Sigmoid colon (tissue), 7 donors: ENCODE measurements around the gene MBP. TPM values are rescaled to one million over a fixed set of nuclear protein-coding genes. Genes with fewer than 3 reads are reported as not detected.
A peak's percentile ranks its signal among the peaks of the same experiment; 100 is the strongest.

Source experiments
- DNase-seq: peaks from one replicate; pipeline ENCODE4 v3.0.0-alpha.2; 2019
- H3K27ac ChIP-seq, 4 donors: fragments of 200-600 bp; sonication (generic); one replicate each; pipeline ENCODE4 v1.5.1; 2016 to 2019; ENCODE audit warnings: mild to moderate bottlenecking in 1 of 4
- H3K27me3 ChIP-seq, 3 donors: fragments of 200-600 bp; sonication (generic); one replicate each; pipeline ENCODE4 v1.5.1; 2019; ENCODE audit warnings: mild to moderate bottlenecking in 1 of 3
- H3K36me3 ChIP-seq, 4 donors: fragments of 200-600 bp; sonication (generic); one replicate each; pipeline ENCODE4 v1.5.1; 2016 to 2019
- H3K4me1 ChIP-seq, 4 donors: fragments of 200-600 bp; sonication (generic); one replicate each; pipeline ENCODE4 v1.5.1; 2017 to 2019
- H3K4me3 ChIP-seq, 4 donors: fragments of 200-600 bp; sonication (generic); one replicate each; pipeline ENCODE4 v1.5.1; 2017 to 2019; ENCODE audit warnings: mild to moderate bottlenecking in 2 of 4, moderate library complexity in 1 of 4
- H3K9me3 ChIP-seq, 4 donors: fragments of 200-600 bp in 3 of 4; sonication (generic) in 3 of 4; one replicate each; pipeline versions ENCODE4 v1.5.1 to v1.6.1; 2013 to 2019
- CTCF ChIP-seq, 4 experiments: fragments of 450-650 bp in 3 of 4; fragments of 200-600 bp in 1 of 4; IDR thresholded peaks; one replicate each; pipeline ENCODE4 v1.5.1; 2016 to 2019; ENCODE audit warnings: antibody characterized with exemption in 4 of 4, mild to moderate bottlenecking in 3 of 4, moderate library complexity in 2 of 4
- EP300 ChIP-seq, 4 donors: sonication (generic); formaldehyde crosslinking; IDR thresholded peaks; one replicate each; pipeline ENCODE4 v1.6.1; 2017; ENCODE audit warnings: antibody characterized with exemption in 4 of 4
- POLR2A ChIP-seq, 2 donors: fragments of 450-650 bp; IDR thresholded peaks; one replicate each; pipeline ENCODE4 v1.6.1; 2016; ENCODE audit warnings: antibody characterized with exemption in 2 of 2, mild to moderate bottlenecking in 2 of 2, moderate library complexity in 2 of 2
- POLR2AphosphoS5 ChIP-seq, 4 donors: sonication (generic); formaldehyde crosslinking; IDR thresholded peaks; one replicate each; pipeline ENCODE4 v1.6.1; 2017; ENCODE audit warnings: antibody characterized with exemption in 4 of 4
- WGBS, 2 donors: extraction: QIAGEN DNeasy Blood & Tissue Kit; methylation state at CpG; one replicate each; pipeline ENCODE4 v1.1.7; 2013; 5-methylcytosine and 5-hydroxymethylcytosine counted together
- intact Hi-C: fragments of 100-400 bp; cut with DNase I; formaldehyde crosslinking; loops from one replicate; pipeline ENCODE4 v1.15.1; 2023
- polyA plus RNA-seq, 3 donors: library from polyadenylated mRNA; stranded (reverse); fragments of 200-250 nt; gene quantifications; one replicate each; pipeline ENCODE4 v1.2.3, GENCODE V29; 2013
- total RNA-seq, 4 donors: library from RNA; depleted of rRNA; stranded (reverse); fragments of >200 nt; gene quantifications; one replicate each; pipeline ENCODE4 v1.1.0, GENCODE V29; 2016
- donor health status: healthy with polysubstance abuse.
- donor health status: Bipolar disorder and iron deficiency.
- donor health status: healthy.

The MBP gene
- total and polyA plus RNA-seq, 7 donors: 18.3 to 30.7 (median 24.0) TPM

- intact Hi-C loops: no loop called here
- no peaks in the 10 kb centered on the region for H3K27me3 ChIP-seq
- H3K27ac ChIP-seq: peak overlapping the region in 3 of 4 donors; percentile 39 to 75 (median 52)
- H3K9me3 ChIP-seq: no peaks in the 10 kb centered on the region
- peaks cover 0 to 19% (median 8%) of the 10 kb centered on the region in 4 donors for H3K4me1 ChIP-seq
- no peaks in the 10 kb centered on the region for H3K36me3 ChIP-seq
- no peak for DNase-seq
- WGBS, 2 donors: 69 to 77% methylated on average over 15 of the region's 15 CpGs
- H3K4me3 ChIP-seq: no peak overlapping the region
- TF ChIP-seq POLR2A (IDR thresholded peaks at IDR 0.05): no peak
- no peak for TF ChIP-seq POLR2AphosphoS5 (IDR thresholded peaks at IDR 0.05)
- TF ChIP-seq CTCF (IDR thresholded peaks at IDR 0.05): no peak
- no peak for TF ChIP-seq EP300 (IDR thresholded peaks at IDR 0.05)
These were observed 70.6 kb downstream of the MBP start for GRCh38 chr18:77061946-77062517.

DNA sequence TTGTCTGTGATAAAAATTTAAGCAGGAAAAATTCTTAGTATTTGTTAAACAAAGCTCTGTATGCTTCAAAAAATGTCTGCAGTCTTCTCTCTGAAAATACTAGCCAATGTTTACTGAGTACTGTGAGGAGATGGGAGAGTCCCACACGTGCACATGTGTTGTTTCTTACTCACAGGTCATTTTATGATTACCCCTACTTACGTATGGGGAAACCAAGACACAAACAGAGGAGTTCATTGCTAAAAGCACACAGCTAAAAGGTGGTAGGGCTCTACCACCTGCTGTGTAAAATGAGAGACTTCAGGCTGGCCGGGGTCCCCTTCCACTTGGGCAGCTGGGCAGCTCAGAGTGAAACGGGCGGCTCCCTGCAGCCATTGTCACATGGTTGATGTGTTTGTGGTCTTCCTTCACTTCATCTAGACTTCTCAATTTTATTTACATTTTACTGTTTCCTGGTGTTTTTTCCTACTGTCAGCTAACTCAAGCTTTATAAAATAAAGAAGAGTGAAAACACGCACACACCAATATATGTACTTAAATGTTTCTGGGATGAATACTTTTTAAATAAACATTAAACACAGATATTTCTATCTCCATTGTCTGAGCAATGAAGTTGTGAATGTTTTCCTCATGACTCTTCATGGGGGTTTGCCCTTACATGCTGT lies 71.2 kb downstream of the MBP start:
- TF ChIP-seq CTCF (IDR thresholded peaks at IDR 0.05) (no peak), POLR2AphosphoS5 (IDR thresholded peaks at IDR 0.05) (no peak), EP300 (IDR thresholded peaks at IDR 0.05) (no peak), POLR2A (IDR thresholded peaks at IDR 0.05) (no peak)
- intact Hi-C loops: no loop called here
- Histone ChIP-seq H3K36me3 (no peaks in the 10 kb centered on the region), H3K27ac (peak overlapping the region in 3 of 4 donors; percentile 39 to 75 (median 52)), H3K27me3 (no peaks in the 10 kb centered on the region), H3K4me3 (no peak overlapping the region), H3K4me1 (peaks cover 0 to 19% (median 10%) of the 10 kb centered on the region in 4 donors), H3K9me3 (no peaks in the 10 kb centered on the region)
- no peak for DNase-seq
- 61 to 71% methylated on average over 6 of the region's 6 CpGs for WGBS, 2 donors

DNA sequence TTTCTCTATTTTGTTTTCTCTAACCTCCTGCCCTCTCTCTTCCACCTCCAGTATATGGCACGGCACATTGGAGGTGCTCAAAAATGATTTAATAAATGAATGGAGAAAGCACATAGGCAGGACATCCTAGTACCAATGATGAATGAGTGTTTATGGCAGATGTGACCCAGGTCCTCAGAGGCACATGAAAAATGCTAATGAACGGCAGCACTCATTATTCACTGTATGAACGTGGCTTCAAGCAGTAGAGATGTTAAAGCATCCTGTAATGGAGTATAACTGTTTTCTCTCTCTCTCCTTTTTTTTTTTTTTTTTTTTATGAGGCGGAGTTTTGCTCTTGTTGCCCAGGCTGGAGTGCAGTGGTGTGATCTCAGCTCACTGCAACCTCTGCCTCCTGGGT lies 72.4 kb downstream of the MBP start:
- WGBS, 2 donors: 87 to 91% methylated on average over 4 of the region's 4 CpGs
- no peaks in the 10 kb centered on the region for H3K36me3 ChIP-seq
- intact Hi-C loops: no loop called here
- peak overlapping the region in 1 of 4 donors; percentile 19 for H3K27ac ChIP-seq
- no peak for DNase-seq
- H3K4me3 ChIP-seq: no peak overlapping the region
- H3K27me3 ChIP-seq: no peaks in the 10 kb centered on the region
- no peak for TF ChIP-seq CTCF (IDR thresholded peaks at IDR 0.05)
- TF ChIP-seq POLR2A (IDR thresholded peaks at IDR 0.05): no peak
- no peak for TF ChIP-seq POLR2AphosphoS5 (IDR thresholded peaks at IDR 0.05)
- TF ChIP-seq EP300 (IDR thresholded peaks at IDR 0.05): no peak
- H3K9me3 ChIP-seq: no peaks in the 10 kb centered on the region
- peaks cover 0 to 26% (median 15%) of the 10 kb centered on the region in 4 donors for H3K4me1 ChIP-seq

DNA sequence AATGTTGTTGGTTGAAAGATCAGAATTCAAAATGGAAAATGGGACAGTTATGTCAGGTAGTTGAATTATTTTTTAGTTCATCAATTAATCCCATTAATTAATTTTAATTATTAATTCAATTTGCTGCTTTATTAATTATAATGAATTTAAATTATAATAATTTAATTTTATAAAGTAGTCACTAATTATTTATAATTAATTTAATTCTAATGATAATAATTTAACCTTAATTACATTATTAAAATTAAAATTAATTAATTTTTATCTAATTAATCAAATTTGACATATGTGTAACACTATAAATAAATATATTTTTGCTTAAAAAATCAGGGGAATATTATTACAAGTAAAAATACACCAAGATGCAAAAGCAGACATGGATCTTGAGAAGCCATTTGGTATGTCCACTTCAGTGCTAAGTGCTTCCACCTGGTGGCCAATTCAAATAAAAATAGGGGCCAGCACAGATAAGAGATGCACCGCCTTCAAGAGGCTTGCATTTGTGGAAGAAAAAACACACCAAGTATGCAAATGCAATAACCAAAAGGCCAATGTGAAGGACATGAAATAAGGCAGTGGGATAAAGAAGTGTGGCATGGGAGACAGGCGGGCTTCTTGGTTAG lies 73.2 kb downstream of the MBP start:
- peaks cover 0 to 27% (median 18%) of the 10 kb centered on the region in 4 donors for H3K4me1 ChIP-seq
- H3K27ac ChIP-seq: peak overlapping the region in 2 of 4 donors; percentile 64 to 65
- no peaks in the 10 kb centered on the region for H3K36me3 ChIP-seq
- WGBS, 2 donors: 88 to 89% methylated on average over 2 of the region's 2 CpGs
- DNase-seq: no peak
- no peaks in the 10 kb centered on the region for H3K27me3 ChIP-seq
- no peaks in the 10 kb centered on the region for H3K9me3 ChIP-seq
- peak in 3 of 4 experiments; percentile 19 to 34 (median 28) for TF ChIP-seq CTCF (IDR thresholded peaks at IDR 0.05)
- no peak for TF ChIP-seq POLR2A (IDR thresholded peaks at IDR 0.05)
- no peak overlapping the region for H3K4me3 ChIP-seq
- intact Hi-C loops: loop anchor here (5.0 kb wide), 2 partner anchors 48 to 57 kb away; no protein-coding TSS in a partner anchor
